GM13976 (cell line): ENCODE results near the gene MASTL.
"Not testable (repeated sequence)": the region's sequence is repeated elsewhere in the genome, so short reads cannot be mapped to it uniquely, and the experiment has no call there.

Experiments
- DNase-seq: peaks from one replicate; pipeline ENCODE4 v3.0.0; 2012; ENCODE audit warnings: low spot score
- in situ Hi-C: fragments of 300-500 bp; cut with MboI; formaldehyde crosslinking; loops from one replicate; pipeline ENCODE4 v1.12.0; 2022; ENCODE audit warnings: low sequenced_read_pairs, mixed read lengths, inconsistent platforms; ENCODE audit not compliant: unreplicated experiment
- TF ChIP-seq, protein P1 (sequence below): IDR thresholded peaks from 2 replicates; pipeline ENCODE4 v1.5.1; 2012; ENCODE audit warnings: borderline replicate concordance, mild to moderate bottlenecking; ENCODE audit not compliant: insufficient read depth; ENCODE audit errors: extremely low read depth, missing control alignments, control extremely low read depth

The MASTL gene

DNA sequence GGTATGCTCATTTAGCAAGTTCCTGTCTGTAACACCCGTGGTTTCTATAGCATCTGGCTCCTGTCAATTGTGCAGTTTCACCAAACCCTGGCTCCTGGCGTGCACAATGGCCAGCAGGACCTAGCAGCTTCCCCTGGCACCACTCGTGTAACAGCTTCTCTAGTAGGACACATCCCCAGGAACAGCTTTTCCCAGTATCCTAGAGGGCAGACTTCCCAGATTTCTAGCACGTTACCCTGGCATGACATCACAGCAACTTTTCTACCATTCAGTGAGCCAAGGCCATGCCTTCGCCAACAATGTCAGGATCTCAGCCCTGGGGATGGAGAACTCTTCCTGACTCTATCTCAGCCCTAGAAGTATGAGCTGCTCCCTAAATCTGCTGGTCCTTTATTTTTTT, 7.5 kb upstream of the MASTL start:
- DNase-seq, result no peak
- TF ChIP-seq, protein P1, sequence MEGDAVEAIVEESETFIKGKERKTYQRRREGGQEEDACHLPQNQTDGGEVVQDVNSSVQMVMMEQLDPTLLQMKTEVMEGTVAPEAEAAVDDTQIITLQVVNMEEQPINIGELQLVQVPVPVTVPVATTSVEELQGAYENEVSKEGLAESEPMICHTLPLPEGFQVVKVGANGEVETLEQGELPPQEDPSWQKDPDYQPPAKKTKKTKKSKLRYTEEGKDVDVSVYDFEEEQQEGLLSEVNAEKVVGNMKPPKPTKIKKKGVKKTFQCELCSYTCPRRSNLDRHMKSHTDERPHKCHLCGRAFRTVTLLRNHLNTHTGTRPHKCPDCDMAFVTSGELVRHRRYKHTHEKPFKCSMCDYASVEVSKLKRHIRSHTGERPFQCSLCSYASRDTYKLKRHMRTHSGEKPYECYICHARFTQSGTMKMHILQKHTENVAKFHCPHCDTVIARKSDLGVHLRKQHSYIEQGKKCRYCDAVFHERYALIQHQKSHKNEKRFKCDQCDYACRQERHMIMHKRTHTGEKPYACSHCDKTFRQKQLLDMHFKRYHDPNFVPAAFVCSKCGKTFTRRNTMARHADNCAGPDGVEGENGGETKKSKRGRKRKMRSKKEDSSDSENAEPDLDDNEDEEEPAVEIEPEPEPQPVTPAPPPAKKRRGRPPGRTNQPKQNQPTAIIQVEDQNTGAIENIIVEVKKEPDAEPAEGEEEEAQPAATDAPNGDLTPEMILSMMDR, result no peak
- in situ Hi-C loops, result no loop called here

DNA sequence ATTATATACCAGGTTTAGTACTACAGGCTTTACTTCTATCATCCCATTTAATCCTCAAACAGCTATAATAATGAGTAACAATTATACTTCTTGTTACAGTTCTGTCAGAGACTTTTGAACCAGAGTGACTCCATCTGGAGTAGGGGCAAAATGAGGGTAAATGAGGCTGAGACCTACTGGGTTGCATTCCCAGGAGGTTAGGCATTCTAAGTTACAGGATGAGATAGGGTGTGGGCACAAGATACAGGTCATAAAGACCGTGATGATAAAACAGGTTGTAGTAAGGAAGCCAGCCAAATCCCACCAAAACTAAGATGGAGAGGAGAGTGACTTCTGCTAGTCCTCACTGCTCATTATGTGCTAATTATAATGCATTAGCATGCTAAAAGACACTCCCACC, 4.9 kb upstream of the MASTL start:
- DNase-seq, result no peak
- in situ Hi-C loops, result no loop called here
- TF ChIP-seq, protein P1, result no peak

DNA sequence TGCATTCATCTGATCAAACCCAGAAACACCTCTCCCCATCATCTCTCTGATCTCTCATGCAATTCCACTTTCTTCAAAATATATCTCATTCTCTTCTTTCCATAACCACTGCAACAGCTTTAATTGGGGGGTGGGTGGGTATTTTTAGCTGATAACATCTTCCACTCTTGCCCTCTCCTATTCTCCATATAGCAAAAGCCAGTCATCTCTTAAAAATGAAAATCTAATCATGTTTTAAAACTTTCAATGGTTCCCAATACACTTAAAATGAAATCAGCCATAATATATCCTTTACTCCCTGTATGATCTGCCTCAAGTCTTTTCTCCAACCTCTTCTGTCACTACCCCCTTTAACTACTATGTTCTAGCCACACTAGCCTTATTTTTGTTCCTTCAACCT, 2.5 kb upstream of the MASTL start:
- TF ChIP-seq, protein P1, result no peak
- in situ Hi-C loops, result no loop called here
- no peak for DNase-seq

GRCh38 chr10:27153329-27153728, 1.8 kb upstream of the MASTL start:
- no peak for DNase-seq
- in situ Hi-C loops, result no loop called here
- TF ChIP-seq, protein P1, result no peak

DNA sequence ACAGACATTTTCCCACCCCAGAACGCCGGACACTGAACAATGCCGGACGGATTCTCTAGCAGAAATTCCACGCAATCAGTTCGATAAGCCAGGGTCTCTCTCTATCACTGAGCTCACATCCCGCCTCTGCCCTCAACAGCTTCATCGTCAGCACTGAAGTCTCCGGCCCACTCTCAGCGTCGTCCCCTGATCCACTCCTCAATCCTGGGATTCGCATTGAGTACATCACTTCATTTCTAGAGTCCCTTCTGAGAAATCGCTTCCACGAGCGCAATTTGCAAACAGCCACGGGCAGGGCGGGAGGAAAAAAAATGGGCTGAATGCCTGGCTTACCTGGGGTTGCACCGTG, 1.3 kb upstream of the MASTL start:
- in situ Hi-C loops, result no loop called here
- TF ChIP-seq, protein P1, result no peak
- peak; percentile 35 for DNase-seq

DNA sequence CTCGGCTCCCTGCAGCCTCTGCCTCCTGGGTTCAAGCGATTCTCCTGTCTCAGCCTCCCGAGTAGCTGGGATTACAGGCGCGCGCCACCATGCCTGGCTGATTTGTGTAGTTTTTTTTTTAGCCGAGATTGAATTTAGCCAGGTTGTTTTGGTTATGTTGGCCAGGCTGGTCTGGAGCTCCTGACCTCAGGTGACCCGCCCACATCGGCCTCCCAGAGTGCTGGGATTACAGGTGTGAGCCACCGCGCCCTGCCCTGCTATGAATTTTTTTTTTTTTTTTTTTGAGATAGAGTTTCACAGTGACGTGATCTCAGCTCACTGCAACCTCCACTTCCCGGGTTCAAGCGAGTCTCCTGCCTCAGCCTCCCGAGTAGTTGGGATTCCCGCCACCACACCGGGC, 1.4 kb downstream of the MASTL start:
- DNase-seq, in situ Hi-C loops: not testable (repeated sequence)

GRCh38 chr10:27157150-27157549, 2.0 kb downstream of the MASTL start:
- TF ChIP-seq, protein P1, result no peak
- in situ Hi-C loops, result no loop called here
- no peak for DNase-seq
